HL-60 (cell line): ENCODE data around the gene PKP4.

Experiments
- TF ChIP-seq, protein P1 (sequence below): IDR thresholded peaks from one replicate; pipeline ENCODE4 v1.5.1; 2011; ENCODE audit warnings: low read length, control low read depth, inconsistent platforms; ENCODE audit not compliant: insufficient read depth
- TF ChIP-seq, protein P2 (sequence below): IDR thresholded peaks from 2 replicates; pipeline ENCODE4 v1.6.1; 2012; ENCODE audit warnings: low read depth; ENCODE audit not compliant: insufficient replicate concordance

- TF ChIP-seq, protein P1, sequence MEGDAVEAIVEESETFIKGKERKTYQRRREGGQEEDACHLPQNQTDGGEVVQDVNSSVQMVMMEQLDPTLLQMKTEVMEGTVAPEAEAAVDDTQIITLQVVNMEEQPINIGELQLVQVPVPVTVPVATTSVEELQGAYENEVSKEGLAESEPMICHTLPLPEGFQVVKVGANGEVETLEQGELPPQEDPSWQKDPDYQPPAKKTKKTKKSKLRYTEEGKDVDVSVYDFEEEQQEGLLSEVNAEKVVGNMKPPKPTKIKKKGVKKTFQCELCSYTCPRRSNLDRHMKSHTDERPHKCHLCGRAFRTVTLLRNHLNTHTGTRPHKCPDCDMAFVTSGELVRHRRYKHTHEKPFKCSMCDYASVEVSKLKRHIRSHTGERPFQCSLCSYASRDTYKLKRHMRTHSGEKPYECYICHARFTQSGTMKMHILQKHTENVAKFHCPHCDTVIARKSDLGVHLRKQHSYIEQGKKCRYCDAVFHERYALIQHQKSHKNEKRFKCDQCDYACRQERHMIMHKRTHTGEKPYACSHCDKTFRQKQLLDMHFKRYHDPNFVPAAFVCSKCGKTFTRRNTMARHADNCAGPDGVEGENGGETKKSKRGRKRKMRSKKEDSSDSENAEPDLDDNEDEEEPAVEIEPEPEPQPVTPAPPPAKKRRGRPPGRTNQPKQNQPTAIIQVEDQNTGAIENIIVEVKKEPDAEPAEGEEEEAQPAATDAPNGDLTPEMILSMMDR = no peak
- TF ChIP-seq, protein P2, sequence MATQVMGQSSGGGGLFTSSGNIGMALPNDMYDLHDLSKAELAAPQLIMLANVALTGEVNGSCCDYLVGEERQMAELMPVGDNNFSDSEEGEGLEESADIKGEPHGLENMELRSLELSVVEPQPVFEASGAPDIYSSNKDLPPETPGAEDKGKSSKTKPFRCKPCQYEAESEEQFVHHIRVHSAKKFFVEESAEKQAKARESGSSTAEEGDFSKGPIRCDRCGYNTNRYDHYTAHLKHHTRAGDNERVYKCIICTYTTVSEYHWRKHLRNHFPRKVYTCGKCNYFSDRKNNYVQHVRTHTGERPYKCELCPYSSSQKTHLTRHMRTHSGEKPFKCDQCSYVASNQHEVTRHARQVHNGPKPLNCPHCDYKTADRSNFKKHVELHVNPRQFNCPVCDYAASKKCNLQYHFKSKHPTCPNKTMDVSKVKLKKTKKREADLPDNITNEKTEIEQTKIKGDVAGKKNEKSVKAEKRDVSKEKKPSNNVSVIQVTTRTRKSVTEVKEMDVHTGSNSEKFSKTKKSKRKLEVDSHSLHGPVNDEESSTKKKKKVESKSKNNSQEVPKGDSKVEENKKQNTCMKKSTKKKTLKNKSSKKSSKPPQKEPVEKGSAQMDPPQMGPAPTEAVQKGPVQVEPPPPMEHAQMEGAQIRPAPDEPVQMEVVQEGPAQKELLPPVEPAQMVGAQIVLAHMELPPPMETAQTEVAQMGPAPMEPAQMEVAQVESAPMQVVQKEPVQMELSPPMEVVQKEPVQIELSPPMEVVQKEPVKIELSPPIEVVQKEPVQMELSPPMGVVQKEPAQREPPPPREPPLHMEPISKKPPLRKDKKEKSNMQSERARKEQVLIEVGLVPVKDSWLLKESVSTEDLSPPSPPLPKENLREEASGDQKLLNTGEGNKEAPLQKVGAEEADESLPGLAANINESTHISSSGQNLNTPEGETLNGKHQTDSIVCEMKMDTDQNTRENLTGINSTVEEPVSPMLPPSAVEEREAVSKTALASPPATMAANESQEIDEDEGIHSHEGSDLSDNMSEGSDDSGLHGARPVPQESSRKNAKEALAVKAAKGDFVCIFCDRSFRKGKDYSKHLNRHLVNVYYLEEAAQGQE = no peak
Measured at GRCh38 chr2:158725441-158725891, 268.7 kb downstream of the PKP4 start.
